HEK293 (cell line): ENCODE measurements around the gene IL12RB1.

Source experiments
- AEBP2 ChIP-seq: fragments of 450-650 bp; formaldehyde crosslinking; IDR thresholded peaks from 2 replicates; pipeline ENCODE4 v1.5.1; 2016; ENCODE audit warnings: missing biosample characterization, missing genetic modification characterization, borderline replicate concordance
- MYNN ChIP-seq: fragments of 450-650 bp; formaldehyde crosslinking; IDR thresholded peaks from 2 replicates; pipeline ENCODE4 v1.5.1; 2016; ENCODE audit warnings: missing biosample characterization, missing genetic modification characterization, borderline replicate concordance
- SALL2 ChIP-seq: fragments of 450-650 bp; formaldehyde crosslinking; IDR thresholded peaks from 2 replicates; pipeline ENCODE4 v1.5.0; 2017; ENCODE audit warnings: missing biosample characterization, mild to moderate bottlenecking, missing genetic modification characterization, borderline replicate concordance
- ZFP37 ChIP-seq: fragments of 450-650 bp; formaldehyde crosslinking; IDR thresholded peaks from 2 replicates; pipeline ENCODE4 v1.5.1; 2016; ENCODE audit warnings: missing biosample characterization, missing genetic modification characterization
- ZNF121 ChIP-seq: fragments of 450-650 bp; formaldehyde crosslinking; IDR thresholded peaks from 2 replicates; pipeline ENCODE4 v1.5.1; 2016; ENCODE audit warnings: missing biosample characterization, missing genetic modification characterization
- ZNF274 ChIP-seq, 2 experiments: fragments of 200-500 bp in 1 of 2; fragments of 450-650 bp in 1 of 2; sonication (Bioruptor generic) in 1 of 2; formaldehyde crosslinking in 1 of 2; IDR thresholded peaks; 2 replicates each; pipeline versions ENCODE4 v1.5.1 to v1.6.1; 2014 to 2016; ENCODE audit warnings: borderline replicate concordance in 1 of 2, inconsistent platforms in 1 of 2, low read length in 1 of 2, missing biosample characterization in 1 of 2, missing genetic modification characterization in 1 of 2
- ZNF324 ChIP-seq: fragments of 450-650 bp; formaldehyde crosslinking; IDR thresholded peaks from 2 replicates; pipeline ENCODE4 v1.5.1; 2016; ENCODE audit warnings: missing biosample characterization, missing genetic modification characterization
- ZNF37A ChIP-seq: fragments of 450-650 bp; IDR thresholded peaks from 2 replicates; pipeline ENCODE4 v1.5.1; 2018; ENCODE audit warnings: missing biosample characterization, missing genetic modification characterization
- ZNF600 ChIP-seq: fragments of 450-650 bp; formaldehyde crosslinking; IDR thresholded peaks from 2 replicates; pipeline ENCODE4 v1.5.1; 2016; ENCODE audit warnings: missing biosample characterization, missing genetic modification characterization
- ZNF670 ChIP-seq: fragments of 450-650 bp; formaldehyde crosslinking; IDR thresholded peaks from 2 replicates; pipeline ENCODE4 v1.5.1; 2016; ENCODE audit warnings: missing biosample characterization, missing genetic modification characterization, low read depth
- ZSCAN30 ChIP-seq: fragments of 450-650 bp; IDR thresholded peaks from 2 replicates; pipeline ENCODE4 v1.5.1; 2018; ENCODE audit warnings: missing biosample characterization, mild to moderate bottlenecking, missing genetic modification characterization, moderate library complexity
- TF ChIP-seq, protein P1 (sequence below): fragments of 450-650 bp; formaldehyde crosslinking; IDR thresholded peaks from 2 replicates; pipeline ENCODE4 v1.5.1; 2016; ENCODE audit warnings: missing biosample characterization, missing genetic modification characterization
- TF ChIP-seq, protein P2 (sequence below): fragments of 450-650 bp; formaldehyde crosslinking; IDR thresholded peaks from 2 replicates; pipeline ENCODE4 v1.5.1; 2016; ENCODE audit warnings: missing biosample characterization, missing genetic modification characterization
- TF ChIP-seq, protein P3 (sequence below): fragments of 450-650 bp; formaldehyde crosslinking; IDR thresholded peaks from 2 replicates; pipeline ENCODE4 v1.5.1; 2016; ENCODE audit warnings: missing biosample characterization, missing genetic modification characterization

DNA sequence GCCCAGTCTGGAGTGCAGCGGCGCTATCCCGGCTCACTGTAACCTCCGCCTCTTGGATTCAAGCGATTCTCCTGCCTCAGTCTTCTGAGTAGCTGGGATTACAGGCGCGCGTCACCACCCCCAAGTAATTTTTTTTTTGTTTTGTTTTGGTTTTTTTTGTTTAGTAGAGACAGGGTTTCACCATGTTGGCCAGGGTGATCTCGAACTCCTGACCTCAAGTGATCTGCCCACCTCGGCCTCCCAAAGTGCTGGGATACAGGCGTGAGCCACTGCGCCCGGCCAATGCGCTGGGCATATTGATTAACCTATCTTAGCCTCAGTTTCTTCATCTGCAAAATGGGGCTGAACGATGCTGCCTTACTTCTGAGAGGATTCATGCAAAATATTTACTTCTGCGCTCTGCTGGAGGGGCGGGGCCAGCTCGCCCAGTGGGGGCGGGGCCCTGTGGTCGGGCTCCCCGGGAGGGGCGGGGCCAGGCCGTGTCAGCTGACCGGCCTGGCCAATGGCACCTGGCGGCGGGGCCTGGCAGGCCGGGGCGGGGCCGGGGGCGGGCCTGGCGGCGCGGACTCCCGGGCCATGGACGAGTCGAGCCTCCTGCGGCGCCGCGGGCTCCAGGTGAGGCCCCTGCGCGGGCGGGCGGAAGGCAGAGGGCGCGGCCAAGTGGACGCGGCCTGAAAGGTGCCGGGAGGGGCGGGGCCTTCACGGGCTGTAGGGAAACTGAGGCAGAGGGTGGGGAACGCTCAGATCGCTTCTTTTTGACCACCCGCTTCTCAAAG lies 10.7 kb upstream of the IL12RB1 start, which contains the start of gene MAST3:
- TF ChIP-seq, protein P1, sequence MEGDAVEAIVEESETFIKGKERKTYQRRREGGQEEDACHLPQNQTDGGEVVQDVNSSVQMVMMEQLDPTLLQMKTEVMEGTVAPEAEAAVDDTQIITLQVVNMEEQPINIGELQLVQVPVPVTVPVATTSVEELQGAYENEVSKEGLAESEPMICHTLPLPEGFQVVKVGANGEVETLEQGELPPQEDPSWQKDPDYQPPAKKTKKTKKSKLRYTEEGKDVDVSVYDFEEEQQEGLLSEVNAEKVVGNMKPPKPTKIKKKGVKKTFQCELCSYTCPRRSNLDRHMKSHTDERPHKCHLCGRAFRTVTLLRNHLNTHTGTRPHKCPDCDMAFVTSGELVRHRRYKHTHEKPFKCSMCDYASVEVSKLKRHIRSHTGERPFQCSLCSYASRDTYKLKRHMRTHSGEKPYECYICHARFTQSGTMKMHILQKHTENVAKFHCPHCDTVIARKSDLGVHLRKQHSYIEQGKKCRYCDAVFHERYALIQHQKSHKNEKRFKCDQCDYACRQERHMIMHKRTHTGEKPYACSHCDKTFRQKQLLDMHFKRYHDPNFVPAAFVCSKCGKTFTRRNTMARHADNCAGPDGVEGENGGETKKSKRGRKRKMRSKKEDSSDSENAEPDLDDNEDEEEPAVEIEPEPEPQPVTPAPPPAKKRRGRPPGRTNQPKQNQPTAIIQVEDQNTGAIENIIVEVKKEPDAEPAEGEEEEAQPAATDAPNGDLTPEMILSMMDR (tag by site-specific recombination): no peak
- TF ChIP-seq, protein P2, sequence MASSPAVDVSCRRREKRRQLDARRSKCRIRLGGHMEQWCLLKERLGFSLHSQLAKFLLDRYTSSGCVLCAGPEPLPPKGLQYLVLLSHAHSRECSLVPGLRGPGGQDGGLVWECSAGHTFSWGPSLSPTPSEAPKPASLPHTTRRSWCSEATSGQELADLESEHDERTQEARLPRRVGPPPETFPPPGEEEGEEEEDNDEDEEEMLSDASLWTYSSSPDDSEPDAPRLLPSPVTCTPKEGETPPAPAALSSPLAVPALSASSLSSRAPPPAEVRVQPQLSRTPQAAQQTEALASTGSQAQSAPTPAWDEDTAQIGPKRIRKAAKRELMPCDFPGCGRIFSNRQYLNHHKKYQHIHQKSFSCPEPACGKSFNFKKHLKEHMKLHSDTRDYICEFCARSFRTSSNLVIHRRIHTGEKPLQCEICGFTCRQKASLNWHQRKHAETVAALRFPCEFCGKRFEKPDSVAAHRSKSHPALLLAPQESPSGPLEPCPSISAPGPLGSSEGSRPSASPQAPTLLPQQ (tag by site-specific recombination): no peak
- TF ChIP-seq MYNN (tag by site-specific recombination): no peak
- TF ChIP-seq ZNF324 (tag by site-specific recombination): no peak; the same call in 1 of the 2 replicates
- no peak for TF ChIP-seq ZFP37 (tag by site-specific recombination)
- no peak for TF ChIP-seq ZNF600
- TF ChIP-seq, protein P3, sequence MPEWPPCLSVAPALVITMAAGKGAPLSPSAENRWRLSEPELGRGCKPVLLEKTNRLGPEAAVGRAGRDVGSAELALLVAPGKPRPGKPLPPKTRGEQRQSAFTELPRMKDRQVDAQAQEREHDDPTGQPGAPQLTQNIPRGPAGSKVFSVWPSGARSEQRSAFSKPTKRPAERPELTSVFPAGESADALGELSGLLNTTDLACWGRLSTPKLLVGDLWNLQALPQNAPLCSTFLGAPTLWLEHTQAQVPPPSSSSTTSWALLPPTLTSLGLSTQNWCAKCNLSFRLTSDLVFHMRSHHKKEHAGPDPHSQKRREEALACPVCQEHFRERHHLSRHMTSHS (tag by site-specific recombination): no peak
- TF ChIP-seq ZSCAN30 (tag by site-specific recombination): no peak
- no peak for TF ChIP-seq SALL2
- TF ChIP-seq AEBP2 (tag by site-specific recombination): no peak
- no peak for TF ChIP-seq ZNF670
- TF ChIP-seq ZNF37A (tag by site-specific recombination): no peak
- no peak for TF ChIP-seq ZNF274 (IDR thresholded peaks at IDR 0.05; ENCODE audit: low read length)
- TF ChIP-seq ZNF274 (tag by site-specific recombination; IDR thresholded peaks at IDR 0.05; ENCODE audit: borderline replicate concordance): no peak
- TF ChIP-seq ZNF121: no peak
